Kidney epithelial cell (primary cell): ENCODE results near the gene TNFAIP8L3. TPM values are rescaled to one million over a fixed set of nuclear protein-coding genes. Genes with fewer than 3 reads are reported as not detected.

Source experiments
- total RNA-seq: library from RNA; depleted of rRNA; stranded (reverse); fragments of >200 nt; gene quantifications from 2 replicates; pipeline ENCODE4 v1.2.3, GENCODE V29; 2015

TNFAIP8L3 gene
- total RNA-seq, 1 donor from 2014 or later, result 0.92 TPM

Other genes starting within 250 kb of the TNFAIP8L3 start
- 11.0 and 11.3 TPM in 2 replicates for gene AP4E1, start 186.2 kb downstream of the TNFAIP8L3 start, total RNA-seq
- gene CYP19A1, start 243.7 kb upstream of the TNFAIP8L3 start, total RNA-seq, result not detected in 2 replicates
- not detected in 2 replicates for gene GLDN, start 246.7 kb upstream of the TNFAIP8L3 start, total RNA-seq